GM19328 (cell line): ENCODE measurements around the gene ZNF581.

Experiments used
- ATAC-seq: cut with Tn5 transposase; IDR thresholded peaks from one replicate; pipeline ENCODE4 v1.9.1; 2021; ENCODE audit warnings: mild to moderate bottlenecking, moderate library complexity; ENCODE audit not compliant: unreplicated experiment

Gene ZNF581

GRCh38 chr19:55661826-55662225 lies 18.4 kb downstream of the ZNF581 start:
- no peak for ATAC-seq

GRCh38 chr19:55663846-55664536 lies 20.5 kb downstream of the ZNF581 start:
- no peak for ATAC-seq

DNA sequence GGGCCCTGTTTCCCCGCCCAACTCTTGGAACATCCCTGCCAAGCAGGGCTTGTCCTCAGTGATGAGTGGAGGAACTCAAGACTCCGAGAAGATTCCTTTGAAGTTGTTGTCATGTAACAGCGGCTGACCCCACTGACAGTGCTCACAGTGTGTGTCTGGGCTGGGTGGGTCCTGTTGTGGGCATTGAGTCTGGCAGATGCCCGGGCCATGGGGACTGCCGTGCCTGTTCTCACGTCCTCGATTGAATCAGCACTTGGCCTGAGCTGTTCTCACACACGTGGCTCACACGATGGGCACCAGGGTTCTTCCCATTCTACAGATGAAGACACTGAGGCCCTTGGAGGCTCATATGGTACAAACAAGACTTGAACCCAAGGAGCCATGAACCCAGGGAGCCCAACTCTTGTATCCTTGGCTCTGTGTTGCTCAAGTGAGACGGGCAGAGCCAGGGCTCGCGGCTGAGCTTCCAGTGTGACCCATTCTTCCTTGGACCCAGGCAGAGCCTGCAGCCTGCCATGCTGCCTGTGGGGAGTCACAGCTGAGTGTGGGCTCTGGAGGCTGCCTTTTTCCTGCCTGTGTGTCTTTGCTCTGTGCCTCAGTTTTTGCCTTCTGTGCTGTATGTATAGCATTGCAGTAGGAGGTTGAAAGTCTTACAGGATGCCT lies 23.0 kb downstream of the ZNF581 start:
- ATAC-seq: no peak

DNA sequence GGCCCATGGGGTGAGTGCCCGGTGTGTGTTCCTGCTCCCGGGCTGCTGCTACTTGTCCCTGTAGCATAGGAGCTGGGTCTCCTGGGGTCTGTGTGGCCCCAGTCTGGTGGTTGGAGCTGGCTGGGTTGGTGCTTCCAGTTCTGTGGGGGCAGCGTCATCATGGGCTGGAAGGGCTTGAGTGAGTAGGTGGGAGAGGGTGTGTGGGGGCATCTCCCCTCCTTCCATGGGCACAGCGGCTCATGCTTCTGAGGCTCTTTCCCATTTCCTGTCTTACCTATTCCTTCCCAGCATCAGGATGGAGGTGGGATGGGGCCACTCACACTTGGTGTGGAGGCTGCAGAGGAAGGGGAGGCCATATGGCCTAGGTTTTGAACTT lies 23.5 kb downstream of the ZNF581 start:
- ATAC-seq: no peak

DNA sequence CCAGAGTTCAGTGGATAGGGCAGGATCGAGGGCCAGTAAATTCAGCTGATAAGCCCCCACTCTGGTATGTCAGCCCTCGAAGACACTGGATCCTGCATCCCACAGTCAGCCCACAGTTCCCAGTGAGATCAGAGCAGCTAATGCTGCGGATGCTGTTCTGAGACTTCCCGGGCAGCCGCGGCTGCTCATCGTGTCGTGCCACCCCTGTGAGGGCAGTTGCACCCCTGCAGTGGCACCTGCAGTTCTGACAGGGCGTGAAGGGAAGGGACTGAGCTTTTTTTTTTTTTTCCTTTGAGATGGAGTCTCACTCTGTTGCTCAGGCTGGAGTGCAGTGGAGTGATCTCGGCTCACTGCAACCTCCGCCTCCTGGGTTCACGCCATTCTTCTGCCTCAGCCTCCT lies 24.1 kb downstream of the ZNF581 start:
- no peak for ATAC-seq

DNA sequence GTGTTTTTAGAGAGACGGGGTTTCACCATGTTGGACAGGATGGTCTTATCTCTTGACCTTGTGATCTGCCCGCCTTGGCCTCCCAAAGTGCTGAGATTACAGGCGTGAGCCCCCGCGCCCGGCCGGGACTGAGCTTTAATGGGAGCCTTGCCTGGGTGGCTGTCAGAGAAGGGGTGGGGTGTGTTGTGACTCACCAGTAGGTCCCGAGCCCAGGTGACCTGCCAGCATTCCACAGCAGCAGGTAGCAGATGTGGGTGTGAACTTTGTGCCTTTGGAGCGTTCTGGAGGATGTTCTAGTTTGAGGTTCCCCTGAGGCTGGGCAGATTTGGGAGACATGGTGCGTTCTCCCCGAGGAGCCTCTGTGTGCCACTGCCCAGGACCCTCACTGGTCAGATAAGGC lies 24.5 kb downstream of the ZNF581 start:
- ATAC-seq: no peak

GRCh38 chr19:55668603-55669348 lies 25.3 kb downstream of the ZNF581 start:
- ATAC-seq: no peak

GRCh38 chr19:55669418-55670279 lies 26.2 kb downstream of the ZNF581 start:
- no peak for ATAC-seq

GRCh38 chr19:55670280-55671053 lies 27.0 kb downstream of the ZNF581 start:
- no peak for ATAC-seq

DNA sequence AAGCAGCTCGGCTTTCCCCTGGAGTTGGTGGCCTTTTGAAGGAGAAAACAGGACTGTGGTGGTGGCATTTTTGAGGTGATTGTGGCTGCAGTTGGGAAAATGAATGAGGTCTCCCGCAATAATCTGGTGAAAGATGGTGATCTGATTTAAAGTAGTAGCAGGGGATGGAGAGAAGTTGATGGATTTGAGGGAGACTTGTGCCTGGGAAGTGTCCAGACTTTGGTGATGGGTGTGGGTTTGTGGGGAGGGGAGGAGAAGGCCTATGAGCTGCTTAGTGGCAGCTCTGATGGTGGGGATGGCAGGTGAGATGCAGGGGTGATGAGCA lies 27.6 kb downstream of the ZNF581 start:
- ATAC-seq: no peak

GRCh38 chr19:55672418-55672817 lies 29.0 kb downstream of the ZNF581 start:
- ATAC-seq: no peak

GRCh38 chr19:55673465-55673864 lies 30.0 kb downstream of the ZNF581 start:
- ATAC-seq: no peak

- ATAC-seq: no peak
Measured at GRCh38 chr19:55673889-55674288, 30.4 kb downstream of the ZNF581 start.

DNA sequence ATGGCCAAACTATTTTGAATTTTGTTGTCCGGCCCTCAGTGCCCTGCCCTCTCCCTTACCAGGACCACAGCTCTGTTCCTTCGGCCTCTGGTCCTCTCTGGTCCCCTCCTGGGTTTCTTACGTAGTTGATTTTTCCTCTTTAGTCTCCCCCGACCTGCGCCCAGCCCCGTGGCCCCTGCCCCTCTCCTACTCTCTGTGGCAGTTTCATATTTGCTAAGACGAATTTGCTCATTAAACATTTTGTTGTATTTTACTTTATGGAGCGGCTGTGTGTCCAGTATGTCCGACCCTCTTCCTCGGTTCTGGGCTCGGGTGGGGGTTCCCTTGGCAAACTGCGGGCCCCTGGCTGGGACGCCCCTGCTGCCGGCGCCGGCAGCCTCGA lies 31.0 kb downstream of the ZNF581 start:
- no peak for ATAC-seq

- peak; percentile 70 for ATAC-seq
Measured at GRCh38 chr19:55674841-55675660, 31.6 kb downstream of the ZNF581 start, which contains the start of gene EPN1. EPN1 (plus strand) TSS chr19:55675226; CDS start chr19:55678628, 3,402 bp downstream.

GRCh38 chr19:55675661-55676354 lies 32.4 kb downstream of the ZNF581 start:
- ATAC-seq: no peak

GRCh38 chr19:55676383-55676782 lies 32.9 kb downstream of the ZNF581 start:
- ATAC-seq: no peak

- no peak for ATAC-seq
Measured at GRCh38 chr19:55676889-55677505, 33.5 kb downstream of the ZNF581 start.
